ENCODE results near the gene P3H3.

Gene P3H3

GRCh38 chr12:6783828-6784227 is 44.4 kb upstream of the P3H3 start:
- no peaks in the 10 kb centered on the region for H3K27me3 ChIP-seq (ENCODE audit: insufficient read depth, low read length, poor library complexity, severe bottlenecking)
- no peaks in the 10 kb centered on the region for H3K36me3 ChIP-seq (ENCODE audit: insufficient read depth, low read length)
- TF ChIP-seq EZH2phosphoT487 (IDR thresholded peaks at IDR 0.05; ENCODE audit: borderline replicate concordance), result no peak
- TF ChIP-seq CTCF (conservative IDR thresholded peaks at IDR 0.05; ENCODE audit: low read length), result no peak
- no peaks in the 10 kb centered on the region for H3F3A ChIP-seq (ENCODE audit: low read depth)
- H3K79me2 ChIP-seq (ENCODE audit: insufficient read depth, low read length), result no peaks in the 10 kb centered on the region
- no peak overlapping the region for H3K4me3 ChIP-seq (ENCODE audit: low read length, poor library complexity, severe bottlenecking)
- H3K9me3 ChIP-seq (ENCODE audit: insufficient read depth, low read depth, low read length), result no peaks in the 10 kb centered on the region
- H4K20me1 ChIP-seq (ENCODE audit: insufficient read depth, low read length, poor library complexity, severe bottlenecking), result no peaks in the 10 kb centered on the region
- H3K4me2 ChIP-seq (ENCODE audit: low read depth, low read length, poor library complexity, severe bottlenecking), result no peak overlapping the region
- peaks cover 10% of the 10 kb centered on the region for H3K4me1 ChIP-seq (ENCODE audit: insufficient read depth, low read length, poor library complexity, severe bottlenecking)
- H3K9ac ChIP-seq (ENCODE audit: low read depth, low read length, poor library complexity, severe bottlenecking), result no peak overlapping the region
- H3K9me2 ChIP-seq (replicated peaks; ENCODE audit: low read depth, low read length), result no peaks in the 10 kb centered on the region
- no peak overlapping the region for H2AFZ ChIP-seq (ENCODE audit: low read length)

- TF ChIP-seq EZH2phosphoT487 (IDR thresholded peaks at IDR 0.05; ENCODE audit: borderline replicate concordance) (no peak), CTCF (conservative IDR thresholded peaks at IDR 0.05; ENCODE audit: low read length) (no peak)
- H3K9me2 ChIP-seq (replicated peaks; ENCODE audit: low read depth, low read length), result no peaks in the 10 kb centered on the region
- H4K20me1 ChIP-seq (ENCODE audit: insufficient read depth, low read length, poor library complexity, severe bottlenecking), result no peaks in the 10 kb centered on the region
- no peak overlapping the region for H3K4me3 ChIP-seq (ENCODE audit: low read length, poor library complexity, severe bottlenecking)
- H3K9me3 ChIP-seq (ENCODE audit: insufficient read depth, low read depth, low read length), result no peaks in the 10 kb centered on the region
- peaks cover 13% of the 10 kb centered on the region for H3K4me1 ChIP-seq (ENCODE audit: insufficient read depth, low read length, poor library complexity, severe bottlenecking)
- no peaks in the 10 kb centered on the region for H3K79me2 ChIP-seq (ENCODE audit: insufficient read depth, low read length)
- no peaks in the 10 kb centered on the region for H3F3A ChIP-seq (ENCODE audit: low read depth)
- no peaks in the 10 kb centered on the region for H3K27me3 ChIP-seq (ENCODE audit: insufficient read depth, low read length, poor library complexity, severe bottlenecking)
- H3K4me2 ChIP-seq (ENCODE audit: low read depth, low read length, poor library complexity, severe bottlenecking), result no peak overlapping the region
- no peaks in the 10 kb centered on the region for H3K36me3 ChIP-seq (ENCODE audit: insufficient read depth, low read length)
- no peak overlapping the region for H2AFZ ChIP-seq (ENCODE audit: low read length)
- no peak overlapping the region for H3K9ac ChIP-seq (ENCODE audit: low read depth, low read length, poor library complexity, severe bottlenecking)
These were observed 43.9 kb upstream of the P3H3 start for GRCh38 chr12:6784296-6784695.

GRCh38 chr12:6784761-6785160 is 43.4 kb upstream of the P3H3 start:
- Histone ChIP-seq H4K20me1 (ENCODE audit: insufficient read depth, low read length, poor library complexity, severe bottlenecking) (no peaks in the 10 kb centered on the region), H3K9me2 (replicated peaks; ENCODE audit: low read depth, low read length) (no peaks in the 10 kb centered on the region), H3K9ac (ENCODE audit: low read depth, low read length, poor library complexity, severe bottlenecking) (no peak overlapping the region), H3K4me1 (ENCODE audit: insufficient read depth, low read length, poor library complexity, severe bottlenecking) (peaks cover 15% of the 10 kb centered on the region), H3F3A (ENCODE audit: low read depth) (no peaks in the 10 kb centered on the region), H3K4me3 (ENCODE audit: low read length, poor library complexity, severe bottlenecking) (no peak overlapping the region), H2AFZ (ENCODE audit: low read length) (no peak overlapping the region), H3K4me2 (ENCODE audit: low read depth, low read length, poor library complexity, severe bottlenecking) (no peak overlapping the region), H3K36me3 (ENCODE audit: insufficient read depth, low read length) (no peaks in the 10 kb centered on the region), H3K9me3 (ENCODE audit: insufficient read depth, low read depth, low read length) (no peaks in the 10 kb centered on the region), H3K27me3 (ENCODE audit: insufficient read depth, low read length, poor library complexity, severe bottlenecking) (no peaks in the 10 kb centered on the region), H3K79me2 (ENCODE audit: insufficient read depth, low read length) (no peaks in the 10 kb centered on the region)
- no peak for TF ChIP-seq EZH2phosphoT487 (IDR thresholded peaks at IDR 0.05; ENCODE audit: borderline replicate concordance)
- TF ChIP-seq CTCF (conservative IDR thresholded peaks at IDR 0.05; ENCODE audit: low read length), result no peak
